Lung (tissue), 12 donors: ENCODE measurements around the gene WDR73. TPM values are rescaled to one million over a fixed set of nuclear protein-coding genes. Genes with fewer than 3 reads are reported as not detected.

Experiments
- ATAC-seq: fragments of 200-7000 bp; cut with Tn5 transposase; one replicate; pipeline ENCODE4 v1.9.1; 2020; ENCODE audit warnings: moderate number of reproducible peaks; ENCODE audit not compliant: insufficient read depth, low FRiP score
- DNase-seq, 3 donors: peaks; one replicate each; pipeline ENCODE4 v3.0.0-alpha.2; 2013 to 2017
- H3K27ac ChIP-seq, 2 donors: one replicate each; pipeline ENCODE4 v1.5.1; 2013; ENCODE audit warnings: mild to moderate bottlenecking in 2 of 2, moderate library complexity in 2 of 2, control low read depth in 1 of 2, inconsistent platforms in 1 of 2, low read depth in 1 of 2, low read length in 1 of 2
- H3K27me3 ChIP-seq, 3 donors: one replicate each; pipeline ENCODE4 v1.5.1; 2013; ENCODE audit warnings: low read length in 2 of 3; ENCODE audit not compliant: control insufficient read depth in 3 of 3, insufficient read depth in 3 of 3
- H3K36me3 ChIP-seq, 4 donors: one replicate each; pipeline ENCODE4 v1.5.1; 2013; ENCODE audit warnings: low read length in 4 of 4, mild to moderate bottlenecking in 1 of 4, moderate library complexity in 1 of 4; ENCODE audit not compliant: control insufficient read depth in 4 of 4, insufficient read depth in 4 of 4
- H3K4me1 ChIP-seq, 5 donors: one replicate each; pipeline ENCODE4 v1.5.1; 2013; ENCODE audit warnings: low read length in 5 of 5, mild to moderate bottlenecking in 2 of 5, moderate library complexity in 1 of 5; ENCODE audit not compliant: control insufficient read depth in 5 of 5, insufficient read depth in 5 of 5
- H3K4me3 ChIP-seq: one replicate; pipeline ENCODE4 v1.5.1; 2013; ENCODE audit warnings: mild to moderate bottlenecking, control low read depth, moderate library complexity
- H3K9ac ChIP-seq, 2 donors: one replicate each; pipeline ENCODE4 v1.5.1; 2013; ENCODE audit warnings: low read length in 2 of 2, control low read depth in 1 of 2; ENCODE audit not compliant: insufficient read depth in 1 of 2
- H3K9me3 ChIP-seq, 4 donors: one replicate each; pipeline ENCODE4 v1.5.1; 2013; ENCODE audit warnings: low read length in 3 of 4, mild to moderate bottlenecking in 1 of 4, moderate library complexity in 1 of 4; ENCODE audit not compliant: control insufficient read depth in 4 of 4, insufficient read depth in 3 of 4
- WGBS, 2 donors: extraction: QIAGEN DNeasy Blood & Tissue Kit; methylation state at CpG; one replicate each; pipeline ENCODE4 v1.1.7; 2013; 5-methylcytosine and 5-hydroxymethylcytosine counted together
- polyA plus RNA-seq, 2 donors: library from polyadenylated mRNA; stranded (reverse); fragments of 200-250 nt; gene quantifications; one replicate each; pipeline ENCODE4 v1.2.1, GENCODE V29; 2013
- total RNA-seq, 2 donors: library from RNA; depleted of rRNA in 1 of 2; stranded (reverse); fragments of >200 nt in 1 of 2; gene quantifications; one replicate each; pipeline ENCODE4 v1.2.1, GENCODE V29; 2014 to 2021
- TF ChIP-seq, protein P1 (sequence below): IDR thresholded peaks from 2 replicates; pipeline ENCODE4 v1.5.1; 2012; ENCODE audit warnings: mild to moderate bottlenecking; ENCODE audit errors: control extremely low read depth, extremely low read depth
- donor health status: control.
- donor health status: control.
- donor health status: Bipolar disorder and iron deficiency.
- donor health status: healthy.
- donor health status: DM: yes; HTN: yes; CAD: no.

Gene WDR73
- total and polyA plus RNA-seq, 4 donors = 18.2 to 35.6 (median 26.5) TPM

GRCh38 chr15:84611631-84612030 is 42.5 kb downstream of the WDR73 start:
- H3K36me3 ChIP-seq = peaks cover 0 to 8% (median 4%) of the 10 kb centered on the region in 4 donors
- DNase-seq (no peak), ATAC-seq (no peak)
- H3K27me3 ChIP-seq = no peaks in the 10 kb centered on the region
- H3K4me3 ChIP-seq = no peak overlapping the region
- H3K27ac ChIP-seq = no peak overlapping the region
- peaks cover 0 to 3% (median 0%) of the 10 kb centered on the region in 5 donors for H3K4me1 ChIP-seq
- H3K9me3 ChIP-seq = no peaks in the 10 kb centered on the region
- 95 to 98% methylated on average over 7 of the region's 7 CpGs for WGBS, 2 donors
- TF ChIP-seq, protein P1, sequence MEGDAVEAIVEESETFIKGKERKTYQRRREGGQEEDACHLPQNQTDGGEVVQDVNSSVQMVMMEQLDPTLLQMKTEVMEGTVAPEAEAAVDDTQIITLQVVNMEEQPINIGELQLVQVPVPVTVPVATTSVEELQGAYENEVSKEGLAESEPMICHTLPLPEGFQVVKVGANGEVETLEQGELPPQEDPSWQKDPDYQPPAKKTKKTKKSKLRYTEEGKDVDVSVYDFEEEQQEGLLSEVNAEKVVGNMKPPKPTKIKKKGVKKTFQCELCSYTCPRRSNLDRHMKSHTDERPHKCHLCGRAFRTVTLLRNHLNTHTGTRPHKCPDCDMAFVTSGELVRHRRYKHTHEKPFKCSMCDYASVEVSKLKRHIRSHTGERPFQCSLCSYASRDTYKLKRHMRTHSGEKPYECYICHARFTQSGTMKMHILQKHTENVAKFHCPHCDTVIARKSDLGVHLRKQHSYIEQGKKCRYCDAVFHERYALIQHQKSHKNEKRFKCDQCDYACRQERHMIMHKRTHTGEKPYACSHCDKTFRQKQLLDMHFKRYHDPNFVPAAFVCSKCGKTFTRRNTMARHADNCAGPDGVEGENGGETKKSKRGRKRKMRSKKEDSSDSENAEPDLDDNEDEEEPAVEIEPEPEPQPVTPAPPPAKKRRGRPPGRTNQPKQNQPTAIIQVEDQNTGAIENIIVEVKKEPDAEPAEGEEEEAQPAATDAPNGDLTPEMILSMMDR = no peak
- no peak overlapping the region for H3K9ac ChIP-seq

- no peak overlapping the region for H3K4me3 ChIP-seq
- H3K27ac ChIP-seq = peak overlapping the region in 1 of 2 donors; percentile 28
- ATAC-seq (no peak), DNase-seq (no peak)
- H3K9me3 ChIP-seq = no peaks in the 10 kb centered on the region
- TF ChIP-seq, protein P1 = no peak
- no peak overlapping the region for H3K9ac ChIP-seq
- H3K36me3 ChIP-seq = peaks cover 0 to 16% (median 12%) of the 10 kb centered on the region in 4 donors
- WGBS, 2 donors = 74 to 90% methylated on average over 11 of the region's 11 CpGs
- H3K27me3 ChIP-seq = no peaks in the 10 kb centered on the region
- H3K4me1 ChIP-seq = peaks cover 0 to 1% (median 0%) of the 10 kb centered on the region in 5 donors
These were observed 44.1 kb downstream of the WDR73 start for GRCh38 chr15:84609818-84610525.

DNA sequence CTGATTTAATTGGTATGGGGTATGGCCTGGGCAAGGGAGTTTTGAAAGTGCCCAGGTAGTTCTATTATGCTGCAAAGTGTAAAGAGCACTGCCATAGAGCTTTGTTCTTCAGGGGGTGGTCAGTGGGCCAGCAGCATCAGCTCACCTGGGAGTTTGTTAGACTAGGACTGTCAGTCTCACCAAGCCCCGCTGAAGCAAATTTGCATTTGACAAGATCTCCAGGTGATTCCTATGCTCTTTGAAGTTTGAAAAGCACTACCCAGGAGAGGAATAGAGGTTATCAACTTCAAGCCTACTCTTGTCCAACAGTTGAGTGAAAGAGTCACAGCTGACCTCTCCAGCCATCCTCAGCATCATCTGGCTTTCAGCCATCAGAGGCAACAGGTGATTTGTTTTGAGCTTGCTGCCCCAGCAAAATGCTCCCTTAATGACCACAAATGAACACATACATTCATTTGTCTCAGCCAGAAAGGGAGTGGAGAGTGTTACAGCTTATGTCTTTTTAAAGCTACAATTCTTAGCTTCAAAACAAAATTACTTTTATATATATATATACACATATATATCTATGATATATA is 45.3 kb downstream of the WDR73 start:
- Histone ChIP-seq H3K9me3 (no peaks in the 10 kb centered on the region), H3K36me3 (peaks cover 3 to 20% (median 14%) of the 10 kb centered on the region in 4 donors), H3K9ac (no peak overlapping the region), H3K27me3 (no peaks in the 10 kb centered on the region), H3K4me1 (peaks cover 0 to 1% (median 0%) of the 10 kb centered on the region in 5 donors), H3K4me3 (no peak overlapping the region), H3K27ac (no peak overlapping the region)
- DNase-seq = no peak
- TF ChIP-seq, protein P1 = no peak
- 79 to 81% methylated on average over 1 of the region's 1 CpG for WGBS, 2 donors
- no peak for ATAC-seq
